ENCODE results near the gene SLC46A2.

GRCh38 chr9:112892981-112893380, 2.3 kb upstream of the SLC46A2 start:
- no peak for TF ChIP-seq ELF4 (IDR thresholded peaks at IDR 0.05)
- TF ChIP-seq SP1 (IDR thresholded peaks at IDR 0.05): no peak
- TF ChIP-seq, protein P1, sequence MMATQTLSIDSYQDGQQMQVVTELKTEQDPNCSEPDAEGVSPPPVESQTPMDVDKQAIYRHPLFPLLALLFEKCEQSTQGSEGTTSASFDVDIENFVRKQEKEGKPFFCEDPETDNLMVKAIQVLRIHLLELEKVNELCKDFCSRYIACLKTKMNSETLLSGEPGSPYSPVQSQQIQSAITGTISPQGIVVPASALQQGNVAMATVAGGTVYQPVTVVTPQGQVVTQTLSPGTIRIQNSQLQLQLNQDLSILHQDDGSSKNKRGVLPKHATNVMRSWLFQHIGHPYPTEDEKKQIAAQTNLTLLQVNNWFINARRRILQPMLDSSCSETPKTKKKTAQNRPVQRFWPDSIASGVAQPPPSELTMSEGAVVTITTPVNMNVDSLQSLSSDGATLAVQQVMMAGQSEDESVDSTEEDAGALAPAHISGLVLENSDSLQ (IDR thresholded peaks at IDR 0.05): no peak
- no peak for TF ChIP-seq SUZ12 (IDR thresholded peaks at IDR 0.05)
- TF ChIP-seq HDGF (IDR thresholded peaks at IDR 0.05; ENCODE audit: borderline replicate concordance): no peak
